Heart left ventricle (tissue), 16 donors: ENCODE data around the gene SIDT2. TPM values are rescaled to one million over a fixed set of nuclear protein-coding genes. Genes with fewer than 3 reads are reported as not detected.
"Not testable (repeated sequence)": the region's sequence is repeated elsewhere in the genome, so short reads cannot be mapped to it uniquely, and the experiment has no call there.

ENCODE experiments used
- ATAC-seq, 4 donors: fragments of 200-7000 bp; cut with Tn5 transposase; one replicate each; pipeline ENCODE4 v1.9.1; 2020 to 2022; ENCODE audit warnings: moderate library complexity in 4 of 4, mild to moderate bottlenecking in 3 of 4, moderate number of reproducible peaks in 1 of 4
- DNase-seq, 5 donors: peaks; one replicate each; pipeline ENCODE4 v3.0.0-alpha.2; 2020
- H3K27ac ChIP-seq, 12 donors: fragments of 200-600 bp; sonication (generic) in 4 of 12; one replicate each; pipeline versions ENCODE4 v1.5.0 to v1.8.0; 2016 to 2022; ENCODE audit warnings: mild to moderate bottlenecking in 2 of 12
- H3K27me3 ChIP-seq, 9 donors: fragments of 200-600 bp; sonication (generic) in 2 of 9; one replicate each; pipeline versions ENCODE4 v1.5.1 to v1.8.0; 2016 to 2022; ENCODE audit warnings: mild to moderate bottlenecking in 3 of 9
- H3K36me3 ChIP-seq, 9 donors: fragments of 200-600 bp; sonication (generic) in 2 of 9; one replicate each; pipeline versions ENCODE4 v1.5.0 to v1.8.0; 2018 to 2022; ENCODE audit warnings: mild to moderate bottlenecking in 2 of 9
- H3K4me1 ChIP-seq, 12 donors: fragments of 200-600 bp; sonication (generic) in 4 of 12; one replicate each; pipeline versions ENCODE4 v1.5.0 to v1.8.0; 2016 to 2022; ENCODE audit warnings: mild to moderate bottlenecking in 3 of 12
- H3K4me3 ChIP-seq, 12 donors: fragments of 200-600 bp; sonication (generic) in 4 of 12; one replicate each; pipeline versions ENCODE4 v1.5.0 to v1.8.0; 2017 to 2022; ENCODE audit warnings: mild to moderate bottlenecking in 9 of 12, moderate library complexity in 4 of 12
- H3K9me3 ChIP-seq, 12 donors: fragments of 200-600 bp; sonication (generic) in 4 of 12; one replicate each; pipeline versions ENCODE4 v1.5.0 to v1.8.0; 2016 to 2022; ENCODE audit warnings: mild to moderate bottlenecking in 1 of 12
- CTCF ChIP-seq, 12 donors: fragments of 200-600 bp; sonication (generic) in 4 of 12; IDR thresholded peaks; one replicate each; pipeline versions ENCODE4 v1.5.0 to v1.8.0; 2018 to 2022; ENCODE audit warnings: antibody characterized with exemption in 12 of 12, mild to moderate bottlenecking in 5 of 12
- POLR2A ChIP-seq, 2 donors: fragments of 450-650 bp; IDR thresholded peaks; one replicate each; pipeline ENCODE4 v1.6.1; 2017; ENCODE audit warnings: antibody characterized with exemption in 2 of 2, mild to moderate bottlenecking in 2 of 2, moderate library complexity in 2 of 2
- WGBS, 4 donors: extraction: QIAGEN DNeasy Blood & Tissue Kit in 2 of 4; methylation state at CpG; one replicate each; pipeline versions ENCODE4 v1.1.5 to v1.1.7; 2013 to 2018; 5-methylcytosine and 5-hydroxymethylcytosine counted together
- intact Hi-C, 10 donors: fragments of 100-400 bp; cut with DNase I; formaldehyde crosslinking; loops; one replicate each; pipeline versions ENCODE4 v1.11.1 to v1.14.2; 2022
- polyA plus RNA-seq, 2 donors: library from polyadenylated mRNA; stranded (reverse); fragments of 200-250 nt; gene quantifications; one replicate each; pipeline ENCODE4 v1.2.3, GENCODE V29; 2013
- total RNA-seq, 9 donors: library from RNA; depleted of rRNA in 2 of 9; stranded (reverse); fragments of >200 nt in 2 of 9; fragmentation: NEBNext Ultra II Directional in 3 of 9; extraction: Animal tissue kit (Norgen Biotek cat#: 25700) in 3 of 9; gene quantifications; one replicate each; pipeline versions ENCODE4 v1.1.0 to v1.2.4, GENCODE V29; 2016 to 2023
- donor health status: ischemic (EF 13 %, LVEDD 7.1; RV severe dilation, severe dysfunction).
- donor health status: healthy with polysubstance abuse.
- donor health status: DM: no; HTN: yes; CAD: no.
- donor health status: DM: no; HTN: no; CAD: no.
- donor health status: ischemic (EF 25% LVEDD 6.9; RV normal size, moderate dysfunction).
- donor health status: ischemic (EF 25% LVEDD 5.7; RV mildly dilated, moderate dysfunction).
- donor health status: healthy.
- donor health status: DM: yes; HTN: yes; CAD: no.
- donor health status: ischemic (EF 35%, LVEDD 5.7; RV mildly dilated, moderate dysfunction).
- donor health status: nonischemic (EF 11% LVEDD 7.7; RV severe dilation, severe dysfunction).
- donor health status: DM: yes; HTN: yes; CAD: no.
- donor health status: PGD.
- donor health status: ischemic (EF 29% LVEDD 5.4; RV normal size, mild dysfunction).
- donor health status: nonischemic (EF 23%, LVEDD 6.1; RV moderate dilation, normal function).

Gene SIDT2
- total and polyA plus RNA-seq, 11 donors = 13.9 to 45.5 (median 19.3) TPM

GRCh38 chr11:117204283-117205080 lies 25.9 kb downstream of the SIDT2 start:
- Histone ChIP-seq H3K9me3 (no peaks in the 10 kb centered on the region), H3K36me3 (peaks cover 0 to 33% (median 29%) of the 10 kb centered on the region in 9 donors), H3K27me3 (no peaks in the 10 kb centered on the region), H3K4me1 (peaks cover 0 to 44% (median 15%) of the 10 kb centered on the region in 12 donors), H3K4me3 (peak overlapping the region in 4 of 12 donors; percentile 15 to 80 (median 32)), H3K27ac (peak overlapping the region in 7 of 12 donors; percentile 15 to 95 (median 54))
- whole genome bisulfite sequencing, 4 donors = 68 to 78% (median 72%) methylated on average over 13 to 17 of the region's 17 CpGs
- ATAC-seq (no peak), DNase-seq (no peak)
- TF ChIP-seq POLR2A (IDR thresholded peaks at IDR 0.05) = no peak
- no peak for TF ChIP-seq CTCF (IDR thresholded peaks at IDR 0.05)
- intact Hi-C loops = loop anchor here in 4 of 10 donors (5.0 kb wide), 1 partner anchor 72 kb away; no protein-coding TSS in a partner anchor

- DNase-seq = peak in 1 of 5 donors; percentile 42
- WGBS, 4 donors = 80 to 90% (median 84%) methylated on average over 8 to 11 of the region's 11 CpGs
- no peak for ATAC-seq
- Histone ChIP-seq H3K27me3 (no peaks in the 10 kb centered on the region), H3K4me3 (no peak overlapping the region), H3K9me3 (no peaks in the 10 kb centered on the region), H3K27ac (peak overlapping the region in 5 of 12 donors; percentile 30 to 95 (median 62)), H3K4me1 (peaks cover 0 to 42% (median 15%) of the 10 kb centered on the region in 12 donors), H3K36me3 (peaks cover 0 to 37% (median 33%) of the 10 kb centered on the region in 9 donors)
- TF ChIP-seq CTCF (IDR thresholded peaks at IDR 0.05) (no peak), POLR2A (IDR thresholded peaks at IDR 0.05) (no peak)
- intact Hi-C loops = loop anchor here in 4 of 10 donors (5.0 kb wide), 1 partner anchor 73 kb away; no protein-coding TSS in a partner anchor
Observed at GRCh38 chr11:117205211-117205818, 26.8 kb downstream of the SIDT2 start.

GRCh38 chr11:117206111-117206510 lies 27.6 kb downstream of the SIDT2 start:
- intact Hi-C loops = loop anchor here in 4 of 10 donors (5.0 kb wide), 1 partner anchor 74 kb away; no protein-coding TSS in a partner anchor
- Histone ChIP-seq H3K36me3 (peaks cover 0 to 44% (median 33%) of the 10 kb centered on the region in 9 donors), H3K4me1 (peaks cover 0 to 39% (median 14%) of the 10 kb centered on the region in 12 donors), H3K27ac (peak overlapping the region in 2 of 12 donors; percentile 59 to 74)
- WGBS, 4 donors = 74 to 86% (median 77%) methylated on average over 6 to 8 of the region's 8 CpGs
- DNase-seq = peak in 1 of 5 donors; percentile 52
- peak in 1 of 4 donors; percentile 1 for ATAC-seq
- not testable (repeated sequence) for H3K9me3 ChIP-seq, H3K4me3 ChIP-seq, H3K27me3 ChIP-seq

- H3K27ac ChIP-seq = peak overlapping the region in 1 of 12 donors; percentile 42
- peaks cover 0 to 31% (median 11%) of the 10 kb centered on the region in 12 donors for H3K4me1 ChIP-seq
- H3K36me3 ChIP-seq = peaks cover 0 to 51% (median 38%) of the 10 kb centered on the region in 9 donors
- intact Hi-C loops = loop anchor here in 4 of 10 donors (5.0 kb wide), 1 partner anchor 75 kb away; no protein-coding TSS in a partner anchor
- ATAC-seq = peak in 3 of 4 donors; percentile 51 to 71 (median 68)
- H3K4me3 ChIP-seq, H3K9me3 ChIP-seq, H3K27me3 ChIP-seq: not testable (repeated sequence)
- DNase-seq = peak in 1 of 5 donors; percentile 28
- 77 to 84% methylated on average over 5 to 6 of the region's 11 CpGs; no CpG with 5 or more reads in 2 of the 4 donors for WGBS, 4 donors
- peak in 1 of 12 donors; percentile 15 for TF ChIP-seq CTCF (IDR thresholded peaks at IDR 0.05)
Observed at GRCh38 chr11:117206859-117207258, 28.3 kb downstream of the SIDT2 start.

- WGBS, 4 donors = 89 to 97% (median 95%) methylated on average over 4 to 5 of the region's 5 CpGs
- peaks cover 0 to 31% (median 11%) of the 10 kb centered on the region in 12 donors for H3K4me1 ChIP-seq
- H3K27me3 ChIP-seq, H3K27ac ChIP-seq, H3K9me3 ChIP-seq, H3K4me3 ChIP-seq, ATAC-seq: not testable (repeated sequence)
- intact Hi-C loops = loop anchor here in 4 of 10 donors (5.0 kb wide), 1 partner anchor 75 kb away; no protein-coding TSS in a partner anchor
- DNase-seq = peak in 1 of 5 donors; percentile 20
- H3K36me3 ChIP-seq = peaks cover 0 to 57% (median 40%) of the 10 kb centered on the region in 9 donors
Observed at GRCh38 chr11:117207481-117207880, 28.9 kb downstream of the SIDT2 start.

- 60 to 89% (median 86%) methylated on average over 2 to 9 of the region's 13 CpGs for WGBS, 4 donors
- Histone ChIP-seq H3K36me3 (peaks cover 0 to 61% (median 40%) of the 10 kb centered on the region in 9 donors), H3K4me1 (peaks cover 0 to 20% (median 11%) of the 10 kb centered on the region in 12 donors), H3K27ac (peak overlapping the region in 1 of 12 donors; percentile 51)
- not testable (repeated sequence) for H3K27me3 ChIP-seq, H3K4me3 ChIP-seq, ATAC-seq, H3K9me3 ChIP-seq
- intact Hi-C loops = loop anchor here in 6 of 10 donors (2.0 to 5.0 kb wide), 3 partner anchors 74 to 76 kb away; no protein-coding TSS in a partner anchor
- peak in 1 of 5 donors; percentile 49 for DNase-seq
Observed at GRCh38 chr11:117208710-117209109, 30.2 kb downstream of the SIDT2 start.
